Heart left ventricle (tissue), 16 donors: ENCODE data around the gene TMEM74B. TPM values are rescaled to one million over a fixed set of nuclear protein-coding genes. Genes with fewer than 3 reads are reported as not detected.
A peak's percentile ranks its signal among the peaks of the same experiment; 100 is the strongest.

ENCODE experiments used
- ATAC-seq, 4 donors: fragments of 200-7000 bp; cut with Tn5 transposase; one replicate each; pipeline ENCODE4 v1.9.1; 2020 to 2022; ENCODE audit warnings: moderate library complexity in 4 of 4, mild to moderate bottlenecking in 3 of 4, moderate number of reproducible peaks in 1 of 4
- DNase-seq, 5 donors: peaks; one replicate each; pipeline ENCODE4 v3.0.0-alpha.2; 2020
- H3K27ac ChIP-seq, 12 donors: fragments of 200-600 bp; sonication (generic) in 4 of 12; one replicate each; pipeline versions ENCODE4 v1.5.0 to v1.8.0; 2016 to 2022; ENCODE audit warnings: mild to moderate bottlenecking in 2 of 12
- H3K27me3 ChIP-seq, 9 donors: fragments of 200-600 bp; sonication (generic) in 2 of 9; one replicate each; pipeline versions ENCODE4 v1.5.1 to v1.8.0; 2016 to 2022; ENCODE audit warnings: mild to moderate bottlenecking in 3 of 9
- H3K36me3 ChIP-seq, 9 donors: fragments of 200-600 bp; sonication (generic) in 2 of 9; one replicate each; pipeline versions ENCODE4 v1.5.0 to v1.8.0; 2018 to 2022; ENCODE audit warnings: mild to moderate bottlenecking in 2 of 9
- H3K4me1 ChIP-seq, 12 donors: fragments of 200-600 bp; sonication (generic) in 4 of 12; one replicate each; pipeline versions ENCODE4 v1.5.0 to v1.8.0; 2016 to 2022; ENCODE audit warnings: mild to moderate bottlenecking in 3 of 12
- H3K4me3 ChIP-seq, 12 donors: fragments of 200-600 bp; sonication (generic) in 4 of 12; one replicate each; pipeline versions ENCODE4 v1.5.0 to v1.8.0; 2017 to 2022; ENCODE audit warnings: mild to moderate bottlenecking in 9 of 12, moderate library complexity in 4 of 12
- H3K9me3 ChIP-seq, 12 donors: fragments of 200-600 bp; sonication (generic) in 4 of 12; one replicate each; pipeline versions ENCODE4 v1.5.0 to v1.8.0; 2016 to 2022; ENCODE audit warnings: mild to moderate bottlenecking in 1 of 12
- CTCF ChIP-seq, 12 donors: fragments of 200-600 bp; sonication (generic) in 4 of 12; IDR thresholded peaks; one replicate each; pipeline versions ENCODE4 v1.5.0 to v1.8.0; 2018 to 2022; ENCODE audit warnings: antibody characterized with exemption in 12 of 12, mild to moderate bottlenecking in 5 of 12
- POLR2A ChIP-seq, 2 donors: fragments of 450-650 bp; IDR thresholded peaks; one replicate each; pipeline ENCODE4 v1.6.1; 2017; ENCODE audit warnings: antibody characterized with exemption in 2 of 2, mild to moderate bottlenecking in 2 of 2, moderate library complexity in 2 of 2
- WGBS, 4 donors: extraction: QIAGEN DNeasy Blood & Tissue Kit in 2 of 4; methylation state at CpG; one replicate each; pipeline versions ENCODE4 v1.1.5 to v1.1.7; 2013 to 2018; 5-methylcytosine and 5-hydroxymethylcytosine counted together
- intact Hi-C, 10 donors: fragments of 100-400 bp; cut with DNase I; formaldehyde crosslinking; loops; one replicate each; pipeline versions ENCODE4 v1.11.1 to v1.14.2; 2022
- polyA plus RNA-seq, 2 donors: library from polyadenylated mRNA; stranded (reverse); fragments of 200-250 nt; gene quantifications; one replicate each; pipeline ENCODE4 v1.2.3, GENCODE V29; 2013
- total RNA-seq, 9 donors: library from RNA; depleted of rRNA in 2 of 9; stranded (reverse); fragments of >200 nt in 2 of 9; fragmentation: NEBNext Ultra II Directional in 3 of 9; extraction: Animal tissue kit (Norgen Biotek cat#: 25700) in 3 of 9; gene quantifications; one replicate each; pipeline versions ENCODE4 v1.1.0 to v1.2.4, GENCODE V29; 2016 to 2023
- donor health status: ischemic (EF 13 %, LVEDD 7.1; RV severe dilation, severe dysfunction).
- donor health status: healthy with polysubstance abuse.
- donor health status: DM: no; HTN: yes; CAD: no.
- donor health status: DM: no; HTN: no; CAD: no.
- donor health status: ischemic (EF 25% LVEDD 6.9; RV normal size, moderate dysfunction).
- donor health status: ischemic (EF 25% LVEDD 5.7; RV mildly dilated, moderate dysfunction).
- donor health status: healthy.
- donor health status: DM: yes; HTN: yes; CAD: no.
- donor health status: ischemic (EF 35%, LVEDD 5.7; RV mildly dilated, moderate dysfunction).
- donor health status: nonischemic (EF 11% LVEDD 7.7; RV severe dilation, severe dysfunction).
- donor health status: DM: yes; HTN: yes; CAD: no.
- donor health status: PGD.
- donor health status: ischemic (EF 29% LVEDD 5.4; RV normal size, mild dysfunction).
- donor health status: nonischemic (EF 23%, LVEDD 6.1; RV moderate dilation, normal function).

The TMEM74B gene
- total and polyA plus RNA-seq, 11 donors: 0.55 to 6.6 (median 1.9) TPM

DNA sequence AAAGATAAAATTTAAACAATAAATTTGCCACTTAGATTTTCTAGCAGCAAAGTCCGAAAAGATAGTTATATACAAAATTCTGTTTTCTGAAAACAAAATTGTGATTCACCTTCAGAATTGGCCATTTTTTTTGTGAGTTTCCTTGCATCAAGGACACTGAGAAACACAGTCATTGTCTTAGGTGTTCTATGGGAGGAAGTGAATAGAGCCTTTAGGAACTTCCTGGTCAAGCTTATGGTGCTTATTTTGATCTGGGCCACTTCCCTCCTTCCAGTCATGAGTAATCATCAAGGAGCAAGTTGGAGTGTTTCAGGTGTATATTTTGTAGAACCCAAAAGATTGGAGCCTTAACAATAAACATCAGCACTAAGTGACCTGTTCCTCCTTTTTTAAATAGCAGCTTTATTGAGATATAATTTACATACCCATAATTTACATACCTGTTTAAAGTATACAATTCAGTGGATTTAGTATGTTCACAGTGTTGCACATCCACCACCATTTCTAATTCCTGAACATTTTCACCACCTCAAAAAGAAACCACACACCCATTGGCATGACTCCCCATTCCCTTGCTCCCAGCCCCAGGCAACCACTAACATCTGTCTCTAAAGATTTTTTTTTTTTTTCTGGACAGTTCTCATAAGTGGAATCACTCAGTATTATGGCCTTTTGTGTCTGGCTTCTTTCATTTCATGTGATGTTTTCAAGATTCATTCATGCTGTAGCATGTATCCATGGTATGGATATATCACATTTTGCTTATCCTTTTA, 17.6 kb downstream of the TMEM74B start:
- H3K4me1 ChIP-seq: peaks cover 0 to 12% (median 0%) of the 10 kb centered on the region in 12 donors
- ATAC-seq (no peak), DNase-seq (no peak)
- H3K36me3 ChIP-seq: peaks cover 4 to 99% (median 91%) of the 10 kb centered on the region in 9 donors
- H3K4me3 ChIP-seq: no peak overlapping the region
- no peaks in the 10 kb centered on the region for H3K9me3 ChIP-seq
- TF ChIP-seq POLR2A (IDR thresholded peaks at IDR 0.05): no peak
- no peak for TF ChIP-seq CTCF (IDR thresholded peaks at IDR 0.05)
- intact Hi-C loops: no loop called here
- H3K27ac ChIP-seq: peak overlapping the region in 1 of 12 donors; percentile 18
- WGBS, 4 donors: 79 to 86% (median 84%) methylated on average over 1 of the region's 1 CpG
- no peaks in the 10 kb centered on the region for H3K27me3 ChIP-seq

DNA sequence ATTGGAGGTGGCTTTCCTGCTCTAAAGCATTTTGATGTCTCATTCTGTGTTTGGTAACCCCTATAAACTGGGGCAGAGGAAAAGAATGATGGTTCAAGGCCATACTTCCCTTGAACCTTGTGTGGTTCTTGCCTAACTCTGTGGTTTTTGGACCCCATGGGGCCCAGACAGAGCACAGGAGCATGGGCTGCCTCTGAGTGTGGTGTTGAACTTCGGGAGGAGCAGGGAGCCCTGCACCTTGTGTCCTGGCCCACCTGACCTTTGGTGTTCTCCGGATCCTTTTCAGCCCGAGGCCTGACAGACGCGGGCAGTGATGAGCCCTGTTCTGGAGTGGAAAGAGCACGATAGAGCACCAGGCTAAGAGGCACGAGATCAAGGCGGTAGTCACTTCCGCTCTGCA, 18.8 kb downstream of the TMEM74B start:
- 91 to 96% (median 94%) methylated on average over 7 to 9 of the region's 9 CpGs for WGBS, 4 donors
- peak overlapping the region in 1 of 12 donors; percentile 18 for H3K27ac ChIP-seq

DNA sequence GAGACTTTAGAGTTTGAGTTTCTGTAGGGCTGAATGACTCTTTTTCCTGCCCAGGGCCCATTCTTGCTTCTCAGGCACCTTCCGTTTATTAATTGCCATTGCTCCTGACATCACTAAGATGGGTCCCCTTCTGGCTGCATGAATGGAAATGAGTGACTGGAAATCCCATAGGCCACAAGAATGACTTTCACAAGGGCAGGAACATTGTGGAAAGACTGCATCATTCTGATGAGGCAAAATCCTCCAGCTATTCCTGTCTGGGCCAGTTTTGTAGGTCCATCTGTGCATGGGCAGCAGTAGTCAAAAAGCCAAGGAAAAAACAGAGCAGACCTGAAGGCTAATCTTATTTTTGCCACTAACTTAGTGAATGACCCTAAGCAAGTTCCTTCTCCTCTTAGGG, 19.3 kb downstream of the TMEM74B start:
- H3K36me3 ChIP-seq: peaks cover 4 to 100% (median 95%) of the 10 kb centered on the region in 9 donors
- no peak overlapping the region for H3K4me3 ChIP-seq
- no peaks in the 10 kb centered on the region for H3K27me3 ChIP-seq
- H3K9me3 ChIP-seq: no peaks in the 10 kb centered on the region
- H3K27ac ChIP-seq: no peak overlapping the region
- 93 to 100% (median 94%) methylated on average over 1 of the region's 1 CpG for WGBS, 4 donors
- ATAC-seq (no peak), DNase-seq (no peak)
- TF ChIP-seq CTCF (IDR thresholded peaks at IDR 0.05): no peak
- TF ChIP-seq POLR2A (IDR thresholded peaks at IDR 0.05): no peak
- intact Hi-C loops: no loop called here
- peaks cover 0 to 19% (median 0%) of the 10 kb centered on the region in 12 donors for H3K4me1 ChIP-seq

More for the DNA sequence above, 18.8 kb downstream of the TMEM74B start:
- H3K27me3 ChIP-seq: no peaks in the 10 kb centered on the region
- intact Hi-C loops: no loop called here
- H3K4me3 ChIP-seq: no peak overlapping the region
- no peak for ATAC-seq
- H3K36me3 ChIP-seq: peaks cover 4 to 100% (median 95%) of the 10 kb centered on the region in 9 donors
- DNase-seq: no peak
- H3K4me1 ChIP-seq: peaks cover 0 to 19% (median 0%) of the 10 kb centered on the region in 12 donors
- no peaks in the 10 kb centered on the region for H3K9me3 ChIP-seq
- no peak for TF ChIP-seq POLR2A (IDR thresholded peaks at IDR 0.05)
- no peak for TF ChIP-seq CTCF (IDR thresholded peaks at IDR 0.05)

DNA sequence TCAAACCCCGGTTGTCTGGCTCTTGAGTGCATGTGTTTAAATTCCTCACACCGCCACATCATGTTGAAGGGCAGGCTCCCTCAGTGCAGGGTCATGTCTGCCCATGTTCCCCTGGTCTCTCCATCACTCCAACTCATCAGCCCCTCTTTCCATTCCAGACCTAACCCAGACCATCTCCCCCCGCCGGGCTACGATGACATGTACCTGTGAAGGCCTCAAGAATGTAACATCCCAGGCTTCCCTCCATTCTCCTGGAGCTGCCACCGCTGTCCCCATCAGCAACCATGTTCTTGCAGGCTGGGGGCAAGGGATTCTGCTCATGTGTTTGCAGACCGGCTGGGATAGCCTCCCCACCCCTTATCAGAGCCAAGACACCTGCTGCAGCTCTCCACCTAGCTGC, 19.9 kb downstream of the TMEM74B start:
- intact Hi-C loops: no loop called here
- no peak for ATAC-seq

More for the DNA sequence above, 19.9 kb downstream of the TMEM74B start:
- H3K27me3 ChIP-seq: no peaks in the 10 kb centered on the region
- H3K4me3 ChIP-seq: no peak overlapping the region
- 91 to 99% (median 95%) methylated on average over 7 of the region's 7 CpGs for WGBS, 4 donors
- no peak for DNase-seq
- no peaks in the 10 kb centered on the region for H3K9me3 ChIP-seq
- no peak overlapping the region for H3K27ac ChIP-seq
- H3K36me3 ChIP-seq: peaks cover 4 to 100% (median 93%) of the 10 kb centered on the region in 9 donors
- H3K4me1 ChIP-seq: peaks cover 0 to 19% (median 0%) of the 10 kb centered on the region in 12 donors
- no peak for TF ChIP-seq CTCF (IDR thresholded peaks at IDR 0.05)
- no peak for TF ChIP-seq POLR2A (IDR thresholded peaks at IDR 0.05)
